CD4-positive, alpha-beta memory T cell (primary cell): ENCODE data around the gene ARHGAP19. TPM values are rescaled to one million over a fixed set of nuclear protein-coding genes. Genes with fewer than 3 reads are reported as not detected.
"Not testable (repeated sequence)": the region's sequence is repeated elsewhere in the genome, so short reads cannot be mapped to it uniquely, and the experiment has no call there.

Experiments used
- CTCF ChIA-PET: fragments of 350-600 bp; sonication (Branson Sonifier 250); formaldehyde crosslinking; loops from one replicate; lab custom pipeline; 2021; ENCODE audit warnings: inconsistent platforms; ENCODE audit not compliant: partially characterized antibody; lab: Charles Lee
- POLR2A ChIA-PET: fragments of 350-600 bp; sonication (Branson Sonifier 250); formaldehyde crosslinking; loops from one replicate; lab custom pipeline; 2021; ENCODE audit not compliant: partially characterized antibody; lab: Charles Lee
- DNase-seq, 5 donors: peaks; one replicate each; pipeline versions ENCODE4 v3.0.0 to v3.0.0-alpha.2; 2020 to 2022; ENCODE audit warnings: mixed read lengths in 1 of 5
- H3K27ac ChIP-seq: one replicate; pipeline ENCODE4 v1.7.0; 2013; ENCODE audit warnings: low read depth, low read length
- H3K27me3 ChIP-seq: 2 replicates; pipeline ENCODE4 v1.7.0; 2013; ENCODE audit warnings: mild to moderate bottlenecking, low read length, moderate library complexity; ENCODE audit not compliant: insufficient read depth
- H3K36me3 ChIP-seq: 2 replicates; pipeline ENCODE4 v1.7.0; 2013; ENCODE audit warnings: mild to moderate bottlenecking, low read length, moderate library complexity; ENCODE audit not compliant: insufficient read depth
- H3K4me1 ChIP-seq: 2 replicates; pipeline ENCODE4 v1.7.0; 2013; ENCODE audit warnings: mild to moderate bottlenecking, low read length, moderate library complexity; ENCODE audit not compliant: insufficient read depth
- H3K4me3 ChIP-seq, 2 donors: one replicate each; pipeline ENCODE4 v1.7.0; 2013; ENCODE audit warnings: low read length in 2 of 2, mild to moderate bottlenecking in 1 of 2
- H3K9me3 ChIP-seq, 2 donors: one replicate each; pipeline ENCODE4 v1.7.0; 2013; ENCODE audit warnings: low read length in 2 of 2, control low read depth in 1 of 2; ENCODE audit not compliant: control insufficient read depth in 1 of 2
- H3K27ac Mint-ChIP-seq, 7 donors: one replicate each; pipeline ENCODE4 v1.8.0; 2020 to 2021; ENCODE audit warnings: mixed read lengths in 7 of 7, mild to moderate bottlenecking in 6 of 7, inconsistent platforms in 3 of 7, moderate library complexity in 3 of 7
- H3K27me3 Mint-ChIP-seq, 2 donors: one replicate each; pipeline ENCODE4 v1.8.0; 2020 to 2021; ENCODE audit warnings: mixed read lengths in 2 of 2
- H3K36me3 Mint-ChIP-seq, 2 donors: one replicate each; pipeline ENCODE4 v1.8.0; 2020 to 2021; ENCODE audit warnings: mixed read lengths in 2 of 2, inconsistent platforms in 1 of 2, mild to moderate bottlenecking in 1 of 2
- H3K4me1 Mint-ChIP-seq, 4 donors: one replicate each; pipeline ENCODE4 v1.8.0; 2020 to 2021; ENCODE audit warnings: mixed read lengths in 4 of 4, mild to moderate bottlenecking in 1 of 4
- H3K4me3 Mint-ChIP-seq, 8 donors: one replicate each; pipeline ENCODE4 v1.8.0; 2020 to 2021; ENCODE audit warnings: mixed read lengths in 8 of 8, mild to moderate bottlenecking in 7 of 8, moderate library complexity in 6 of 8, inconsistent platforms in 3 of 8
- H3K9me3 Mint-ChIP-seq, 8 donors: one replicate each; pipeline ENCODE4 v1.8.0; 2020 to 2021; ENCODE audit warnings: mixed read lengths in 8 of 8, mild to moderate bottlenecking in 5 of 8, inconsistent platforms in 3 of 8, moderate library complexity in 1 of 8
- intact Hi-C: fragments of 100-400 bp; cut with micrococcal nuclease; formaldehyde crosslinking; loops from one replicate; pipeline ENCODE4 v1.15.1; 2023
- polyA plus RNA-seq, 2 donors: library from polyadenylated mRNA; unstranded; fragments of 300-500 nt; fragmentation: Illumina TruSeq; gene quantifications; one replicate each; pipeline ENCODE4 v1.2.3, GENCODE V29; 2021
- total RNA-seq, 2 experiments: library from RNA; stranded (reverse); gene quantifications; one replicate each; pipeline ENCODE4 v1.2.3, GENCODE V29; 2021

The ARHGAP19 gene
- total and polyA plus RNA-seq, 4 experiments from 2014 or later = 6.8 to 19.3 (median 13.2) TPM

DNA sequence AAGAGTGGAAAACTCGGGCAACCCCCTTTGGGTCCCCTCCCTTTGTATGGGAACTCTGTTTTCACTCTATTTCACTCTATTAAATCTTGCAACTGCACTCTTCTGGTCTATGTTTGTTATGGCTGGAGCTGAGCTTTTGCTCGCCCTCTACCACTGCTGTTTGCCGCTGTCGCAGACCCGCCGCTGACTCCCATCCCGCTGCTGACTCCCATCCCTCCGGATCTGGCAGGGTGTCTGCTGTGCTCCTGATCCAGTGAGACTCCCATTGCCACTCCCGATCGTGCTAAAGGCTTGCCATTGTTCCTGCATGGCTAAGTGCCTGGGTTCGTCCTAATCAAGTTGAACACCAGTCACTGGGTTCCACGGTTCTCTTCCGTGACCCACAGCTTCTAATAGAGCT, 2.4 kb downstream of the ARHGAP19 start:
- H3K27ac Mint-ChIP-seq = peak overlapping the region in 1 of 7 donors; percentile 17
- ChIA-PET POLR2A (interaction anchor here (4.5 kb wide), 1 partner anchor 43 kb away, joined by 28 read pairs; the partner anchor contains the start of gene FRAT2), CTCF (interaction anchor here (1.7 to 5.5 kb wide), 2 partner anchors 11 to 29 kb away, joined by 3 to 28 read pairs; partner anchors contain the start of gene FRAT1)
- H3K4me3 ChIP-seq, H3K9me3 ChIP-seq, DNase-seq, H3K27me3 Mint-ChIP-seq, H3K36me3 ChIP-seq, H3K27ac ChIP-seq, H3K36me3 Mint-ChIP-seq, H3K27me3 ChIP-seq, H3K9me3 Mint-ChIP-seq: not testable (repeated sequence)
- H3K4me1 ChIP-seq = peaks cover 11% of the 10 kb centered on the region
- H3K4me1 Mint-ChIP-seq = peaks cover 8 to 25% (median 22%) of the 10 kb centered on the region in 4 donors
- intact Hi-C loops = loop anchor here (10.0 kb wide), 1 partner anchor 845 kb away; the partner anchor contains the start of gene R3HCC1L
- H3K4me3 Mint-ChIP-seq = peak overlapping the region in 3 of 8 donors; percentile 8 to 28 (median 18)

DNA sequence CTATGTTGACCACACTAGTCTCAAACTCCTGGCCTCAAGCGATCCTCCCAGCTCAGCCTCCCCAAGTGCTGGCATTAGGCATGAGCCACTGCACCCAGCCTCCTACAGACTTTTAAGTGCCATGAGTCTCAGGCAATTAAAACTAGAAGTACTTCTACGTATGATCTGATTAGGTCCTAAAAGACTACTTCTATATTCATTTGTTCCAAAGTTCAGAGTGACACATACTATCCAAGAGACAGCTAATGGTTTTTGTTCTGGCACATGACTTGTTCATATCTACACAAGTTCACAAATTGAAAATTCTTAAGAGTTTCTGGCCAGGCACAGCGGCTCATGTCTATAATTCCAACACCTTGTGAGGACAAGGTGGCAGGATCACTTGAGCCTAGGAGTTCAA, 11.7 kb downstream of the ARHGAP19 start:
- H3K27me3 ChIP-seq = no peaks in the 10 kb centered on the region
- Mint-ChIP-seq H3K4me1 (peaks cover 6 to 12% (median 10%) of the 10 kb centered on the region in 4 donors), H3K27me3 (no peaks in the 10 kb centered on the region), H3K27ac (peak overlapping the region in 3 of 7 donors; percentile 46 to 48 (median 48)), H3K36me3 (no peaks in the 10 kb centered on the region), H3K9me3 (no peaks in the 10 kb centered on the region), H3K4me3 (no peak overlapping the region)
- ChIA-PET CTCF (interaction anchor here (0.6 kb wide), 1 partner anchor 9 kb away, joined by 4 read pairs; no protein-coding TSS in a partner anchor), POLR2A (interaction anchor here (1.5 kb wide), 1 partner anchor 53 kb away, joined by 3 read pairs; no protein-coding TSS in a partner anchor)
- no peak overlapping the region for H3K27ac ChIP-seq
- intact Hi-C loops = no loop called here
- H3K36me3 ChIP-seq = no peaks in the 10 kb centered on the region
- H3K4me3 ChIP-seq = no peak overlapping the region
- DNase-seq = no peak
- H3K9me3 ChIP-seq = no peaks in the 10 kb centered on the region
- H3K4me1 ChIP-seq = peaks cover 4% of the 10 kb centered on the region

DNA sequence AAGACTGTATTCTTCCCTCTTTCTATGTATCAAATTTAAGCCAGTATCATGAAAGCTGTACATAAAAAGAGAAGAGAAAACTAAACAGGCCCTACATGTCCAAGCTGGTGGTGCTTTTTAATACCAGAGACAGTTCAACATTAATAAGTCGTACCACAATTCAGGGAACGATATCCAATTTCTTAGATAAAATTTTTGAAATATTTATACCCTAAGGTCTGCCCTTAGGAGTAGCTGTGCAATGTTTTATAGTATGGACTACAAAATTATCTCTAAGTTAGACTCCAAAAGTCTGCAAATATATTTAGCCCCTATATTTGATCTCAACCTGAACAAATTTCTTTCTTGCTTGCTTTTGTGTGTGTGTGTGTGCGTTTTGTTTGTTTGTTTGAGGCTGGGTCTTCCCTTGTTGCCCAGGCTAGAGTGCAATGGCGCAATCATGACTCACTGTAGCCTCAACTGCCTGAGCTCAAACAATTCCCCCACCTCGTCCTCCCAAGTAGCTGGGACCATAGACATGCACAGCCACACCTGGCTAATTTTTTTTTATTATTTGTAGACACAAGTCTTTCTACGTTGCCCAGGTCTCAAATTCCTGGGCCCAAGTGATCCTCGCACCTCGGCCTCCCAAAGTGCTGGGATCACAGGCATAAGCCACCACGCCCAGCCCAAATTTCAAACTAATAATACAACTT, 13.2 kb downstream of the ARHGAP19 start:
- intact Hi-C loops = loop anchor here (2.0 kb wide), 6 partner anchors 42 to 274 kb away; no protein-coding TSS in a partner anchor
- Histone ChIP-seq H3K36me3 (no peaks in the 10 kb centered on the region), H3K9me3 (no peaks in the 10 kb centered on the region), H3K4me1 (peaks cover 4% of the 10 kb centered on the region), H3K27me3 (no peaks in the 10 kb centered on the region), H3K27ac (no peak overlapping the region), H3K4me3 (no peak overlapping the region)
- Mint-ChIP-seq H3K4me1 (peaks cover 6 to 12% (median 9%) of the 10 kb centered on the region in 4 donors), H3K27me3 (no peaks in the 10 kb centered on the region), H3K27ac (peak overlapping the region in 2 of 7 donors; percentile 32 to 82), H3K4me3 (no peak overlapping the region), H3K36me3 (no peaks in the 10 kb centered on the region), H3K9me3 (no peaks in the 10 kb centered on the region)
- DNase-seq = no peak
- ChIA-PET POLR2A (interaction anchor here (1.0 to 2.6 kb wide), 4 partner anchors 13 to 76 kb away, joined by 6 to 16 read pairs (median 9); partner anchors contain the start of genes ARHGAP19, FRAT1 and FRAT2), CTCF (interaction anchor here (0.6 to 3.6 kb wide), 33 partner anchors 8 to 510 kb away, joined by 3 to 103 read pairs (median 5); partner anchors contain the start of genes ARHGAP19, FRAT1, FRAT2 and RRP12)

DNA sequence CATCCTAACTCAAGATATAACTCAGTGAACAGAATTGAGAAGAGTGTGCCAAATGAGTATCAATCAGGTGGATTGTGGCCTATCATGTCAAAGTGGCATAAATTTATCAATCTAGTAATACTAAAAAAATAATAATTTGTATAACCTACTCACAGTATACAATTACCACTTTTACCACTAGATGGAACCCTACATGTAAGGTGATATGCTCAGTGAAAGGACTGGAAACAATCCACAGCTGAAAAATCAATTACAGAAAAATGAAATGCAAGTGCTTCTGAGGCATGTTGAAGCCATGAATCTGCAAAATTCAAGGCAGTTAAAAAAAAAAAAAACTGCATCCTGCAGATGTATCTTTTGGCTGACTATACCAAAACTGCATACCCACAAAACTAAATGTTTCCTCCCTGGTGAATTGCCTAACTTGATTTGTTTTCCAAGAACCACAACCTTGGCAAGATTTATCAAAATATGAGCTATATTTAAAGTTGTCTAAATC, 13.9 kb downstream of the ARHGAP19 start:
- Histone ChIP-seq H3K27ac (no peak overlapping the region), H3K27me3 (no peaks in the 10 kb centered on the region), H3K36me3 (no peaks in the 10 kb centered on the region), H3K4me1 (peaks cover 4% of the 10 kb centered on the region), H3K9me3 (no peaks in the 10 kb centered on the region), H3K4me3 (no peak overlapping the region)
- no peaks in the 10 kb centered on the region for H3K27me3 Mint-ChIP-seq
- no peaks in the 10 kb centered on the region for H3K36me3 Mint-ChIP-seq
- DNase-seq = peak in 4 of 5 donors; percentile 47 to 54 (median 53)
- ChIA-PET CTCF (interaction anchor here (0.6 to 3.6 kb wide), 37 partner anchors 8 to 509 kb away, joined by 3 to 103 read pairs (median 4); partner anchors contain the start of genes ARHGAP19, FRAT1, FRAT2 and RRP12), POLR2A (interaction anchor here (1.0 to 2.6 kb wide), 4 partner anchors 14 to 77 kb away, joined by 6 to 16 read pairs (median 9); partner anchors contain the start of genes ARHGAP19, FRAT1 and FRAT2)
- H3K9me3 Mint-ChIP-seq = no peaks in the 10 kb centered on the region
- intact Hi-C loops = loop anchor here (2.0 kb wide), 6 partner anchors 42 to 274 kb away; no protein-coding TSS in a partner anchor
- no peak overlapping the region for H3K4me3 Mint-ChIP-seq
- peaks cover 6 to 12% (median 9%) of the 10 kb centered on the region in 4 donors for H3K4me1 Mint-ChIP-seq
- peak overlapping the region in 1 of 7 donors; percentile 51 for H3K27ac Mint-ChIP-seq

DNA sequence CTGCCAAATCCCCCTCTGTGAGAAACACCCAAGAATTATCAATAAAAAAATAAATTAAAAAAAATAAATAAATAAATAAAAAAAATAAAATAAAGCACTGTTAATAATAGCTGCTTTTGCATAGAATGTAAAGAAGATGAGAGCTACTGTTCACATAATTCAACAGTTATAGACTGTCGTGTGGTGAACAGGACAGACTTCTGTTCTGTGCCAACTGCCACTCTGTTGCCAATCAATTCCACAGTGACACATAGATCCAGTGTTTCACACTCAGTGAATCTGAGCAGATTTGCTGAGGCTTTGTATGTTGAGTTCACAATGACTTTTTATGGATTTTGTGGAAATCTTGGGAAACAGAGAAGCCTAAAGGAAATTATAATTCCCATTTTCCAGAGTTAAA, 14.9 kb downstream of the ARHGAP19 start:
- DNase-seq = no peak
- H3K4me3 Mint-ChIP-seq = no peak overlapping the region
- CTCF ChIA-PET = interaction anchor here (0.7 to 3.6 kb wide), 16 partner anchors 9 to 276 kb away, joined by 3 to 103 read pairs (median 11); partner anchors contain the start of genes ARHGAP19, FRAT1, FRAT2 and RRP12
- Histone ChIP-seq H3K36me3 (no peaks in the 10 kb centered on the region), H3K4me3 (no peak overlapping the region), H3K27ac (no peak overlapping the region), H3K4me1 (peaks cover 4% of the 10 kb centered on the region), H3K27me3 (no peaks in the 10 kb centered on the region), H3K9me3 (no peaks in the 10 kb centered on the region)
- H3K27ac Mint-ChIP-seq = no peak overlapping the region
- no peaks in the 10 kb centered on the region for H3K36me3 Mint-ChIP-seq
- H3K9me3 Mint-ChIP-seq = no peaks in the 10 kb centered on the region
- POLR2A ChIA-PET = interaction anchor here (2.4 to 2.6 kb wide), 2 partner anchors 42 to 56 kb away, joined by 11 to 16 read pairs; partner anchors contain the start of genes FRAT1 and FRAT2
- peaks cover 6 to 11% (median 9%) of the 10 kb centered on the region in 4 donors for H3K4me1 Mint-ChIP-seq
- intact Hi-C loops = no loop called here
- no peaks in the 10 kb centered on the region for H3K27me3 Mint-ChIP-seq

DNA sequence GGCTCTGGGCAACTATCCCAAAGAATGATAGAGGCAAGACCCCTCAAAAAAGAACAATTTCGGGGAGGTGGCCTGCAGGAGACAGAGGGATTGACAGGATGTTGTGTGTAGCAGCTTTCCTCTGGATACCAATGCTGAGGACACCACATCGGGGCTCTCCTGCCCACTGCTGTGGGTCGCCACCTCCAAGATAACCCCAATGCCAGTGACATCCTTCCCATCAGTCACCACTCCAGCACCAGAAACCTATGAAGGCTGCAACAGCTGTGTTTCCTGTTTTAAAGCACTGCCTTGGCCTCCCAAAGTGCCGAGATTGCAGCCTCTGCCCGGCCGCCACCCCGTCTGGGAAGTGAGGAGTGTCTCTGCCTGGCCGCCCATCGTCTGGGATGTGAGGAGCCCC, 17.6 kb downstream of the ARHGAP19 start:
- ChIA-PET CTCF (interaction anchor here (0.7 to 3.2 kb wide), 7 partner anchors 11 to 126 kb away, joined by 3 to 13 read pairs (median 4); partner anchors contain the start of genes FRAT1 and RRP12), POLR2A (no interaction called here)
- Mint-ChIP-seq H3K36me3 (no peaks in the 10 kb centered on the region), H3K4me1 (peaks cover 6 to 12% (median 6%) of the 10 kb centered on the region in 4 donors), H3K9me3 (no peaks in the 10 kb centered on the region), H3K4me3 (no peak overlapping the region), H3K27ac (no peak overlapping the region), H3K27me3 (no peaks in the 10 kb centered on the region)
- intact Hi-C loops = no loop called here
- Histone ChIP-seq H3K9me3 (no peaks in the 10 kb centered on the region), H3K36me3 (no peaks in the 10 kb centered on the region), H3K27me3 (no peaks in the 10 kb centered on the region), H3K4me3 (no peak overlapping the region), H3K27ac (no peak overlapping the region), H3K4me1 (peaks cover 4% of the 10 kb centered on the region)
- DNase-seq = no peak
